GM19452 (cell line): ENCODE results near the gene PTPRZ1.

Experiments used
- ATAC-seq: cut with Tn5 transposase; IDR thresholded peaks from one replicate; pipeline ENCODE4 v1.9.1; 2021; ENCODE audit not compliant: unreplicated experiment

PTPRZ1 gene

GRCh38 chr7:122040147-122040546 lies 167.2 kb downstream of the PTPRZ1 start:
- ATAC-seq: no peak

GRCh38 chr7:122046402-122046801 lies 173.4 kb downstream of the PTPRZ1 start:
- ATAC-seq: no peak

GRCh38 chr7:122054393-122054792 lies 181.4 kb downstream of the PTPRZ1 start:
- no peak for ATAC-seq

GRCh38 chr7:122055073-122055472 lies 182.1 kb downstream of the PTPRZ1 start:
- ATAC-seq: no peak

- ATAC-seq: no peak
These were observed 184.0 kb downstream of the PTPRZ1 start for GRCh38 chr7:122056977-122057376.

GRCh38 chr7:122059542-122059941 lies 186.6 kb downstream of the PTPRZ1 start:
- no peak for ATAC-seq

GRCh38 chr7:122063146-122063545 lies 190.2 kb downstream of the PTPRZ1 start:
- no peak for ATAC-seq

- ATAC-seq: no peak
These were observed 192.0 kb downstream of the PTPRZ1 start for GRCh38 chr7:122064971-122065370.

GRCh38 chr7:122067077-122067476 lies 194.1 kb downstream of the PTPRZ1 start:
- no peak for ATAC-seq

GRCh38 chr7:122068046-122068445 lies 195.1 kb downstream of the PTPRZ1 start:
- no peak for ATAC-seq

- no peak for ATAC-seq
These were observed 196.0 kb downstream of the PTPRZ1 start for GRCh38 chr7:122068999-122069398.

- no peak for ATAC-seq
These were observed 197.1 kb downstream of the PTPRZ1 start for GRCh38 chr7:122070062-122070461.

- no peak for ATAC-seq
These were observed 197.9 kb downstream of the PTPRZ1 start for GRCh38 chr7:122070834-122071233.

- no peak for ATAC-seq
These were observed 199.3 kb downstream of the PTPRZ1 start for GRCh38 chr7:122072272-122072671.

- ATAC-seq: no peak
These were observed 200.1 kb downstream of the PTPRZ1 start for GRCh38 chr7:122072924-122073599.

GRCh38 chr7:122073635-122074034 lies 200.7 kb downstream of the PTPRZ1 start:
- no peak for ATAC-seq

- ATAC-seq: no peak
These were observed 209.2 kb downstream of the PTPRZ1 start for GRCh38 chr7:122082160-122082559.

GRCh38 chr7:122082670-122083069 lies 209.7 kb downstream of the PTPRZ1 start:
- ATAC-seq: no peak

- ATAC-seq: peak; percentile 94
These were observed 220.2 kb downstream of the PTPRZ1 start for GRCh38 chr7:122092964-122093797.

- ATAC-seq: no peak
These were observed 221.6 kb downstream of the PTPRZ1 start for GRCh38 chr7:122094549-122094948.

- ATAC-seq: no peak
These were observed 222.7 kb downstream of the PTPRZ1 start for GRCh38 chr7:122095642-122096041.

GRCh38 chr7:122100021-122100420 lies 227.1 kb downstream of the PTPRZ1 start:
- ATAC-seq: no peak
